Measurements from ENCODE around the gene GSG1L. TPM values are rescaled to one million over a fixed set of nuclear protein-coding genes. Genes with fewer than 3 reads are reported as not detected.

Gene GSG1L
- total and polyA plus RNA-seq, 2 experiments from 2014 or later, result not detected

GRCh38 chr16:27791404-27791719 is 272.2 kb downstream of the GSG1L start:
- no peaks in the 10 kb centered on the region for H3K9me3 ChIP-seq (ENCODE audit: low read depth)
- no peak for TF ChIP-seq EZH2 (IDR thresholded peaks at IDR 0.05; ENCODE audit: borderline replicate concordance)
- no peak for TF ChIP-seq EZH2phosphoT487 (IDR thresholded peaks at IDR 0.05; ENCODE audit: low read depth, severe bottlenecking, unreplicated experiment)
- WGBS (ENCODE audit: low lambda C conversion rate, missing lambda C conversion rate), result 88% methylated on average over 6 of the region's 6 CpGs

GRCh38 chr16:27790546-27791403 is 272.7 kb downstream of the GSG1L start:
- H3K9me2 ChIP-seq (replicated peaks; ENCODE audit: insufficient read depth), result no peaks in the 10 kb centered on the region
- no peaks in the 10 kb centered on the region for H3K9me3 ChIP-seq (ENCODE audit: low read depth)
- TF ChIP-seq EZH2phosphoT487 (IDR thresholded peaks at IDR 0.05; ENCODE audit: low read depth, severe bottlenecking, unreplicated experiment), result no peak
- TF ChIP-seq EZH2 (IDR thresholded peaks at IDR 0.05; ENCODE audit: borderline replicate concordance), result no peak
- no peak for TF ChIP-seq CTCF (IDR thresholded peaks at IDR 0.05; ENCODE audit: poor library complexity)
- H3K27ac ChIP-seq, result no peak overlapping the region
- no peaks in the 10 kb centered on the region for H3K27me3 ChIP-seq
- no peaks in the 10 kb centered on the region for H3K36me3 ChIP-seq (replicated peaks; ENCODE audit: insufficient read depth, low read depth)
- H3K4me1 ChIP-seq (ENCODE audit: insufficient read depth), result no peaks in the 10 kb centered on the region
- 86% methylated on average over 12 of the region's 12 CpGs for WGBS (ENCODE audit: low lambda C conversion rate, missing lambda C conversion rate)
- DNase-seq (ENCODE audit: low spot score), result no peak
- no peak overlapping the region for H3K4me3 ChIP-seq
- no peak overlapping the region for H3K4me2 ChIP-seq
- H2AFZ ChIP-seq, result no peak overlapping the region
- H3K79me2 ChIP-seq, result no peaks in the 10 kb centered on the region
- no peaks in the 10 kb centered on the region for H4K20me1 ChIP-seq (ENCODE audit: insufficient read depth, poor library complexity, severe bottlenecking)

More at GRCh38 chr16:27791404-27791719, 272.2 kb downstream of the GSG1L start:
- Histone ChIP-seq H3K4me2 (no peak overlapping the region), H4K20me1 (ENCODE audit: insufficient read depth, poor library complexity, severe bottlenecking) (no peaks in the 10 kb centered on the region), H3K4me3 (no peak overlapping the region), H2AFZ (no peak overlapping the region), H3K27me3 (no peaks in the 10 kb centered on the region), H3K4me1 (ENCODE audit: insufficient read depth) (no peaks in the 10 kb centered on the region), H3K79me2 (no peaks in the 10 kb centered on the region), H3K36me3 (replicated peaks; ENCODE audit: insufficient read depth, low read depth) (no peaks in the 10 kb centered on the region), H3K27ac (no peak overlapping the region), H3K9me2 (replicated peaks; ENCODE audit: insufficient read depth) (no peaks in the 10 kb centered on the region)
- no peak for DNase-seq (ENCODE audit: low spot score)

GRCh38 chr16:27789595-27790241 is 273.8 kb downstream of the GSG1L start:
- Histone ChIP-seq H3K27ac (no peak overlapping the region), H3K36me3 (replicated peaks; ENCODE audit: insufficient read depth, low read depth) (no peaks in the 10 kb centered on the region), H4K20me1 (ENCODE audit: insufficient read depth, poor library complexity, severe bottlenecking) (no peaks in the 10 kb centered on the region), H3K9me3 (ENCODE audit: low read depth) (no peaks in the 10 kb centered on the region), H3K4me2 (no peak overlapping the region), H3K9me2 (replicated peaks; ENCODE audit: insufficient read depth) (no peaks in the 10 kb centered on the region), H3K27me3 (no peaks in the 10 kb centered on the region), H3K79me2 (no peaks in the 10 kb centered on the region), H2AFZ (no peak overlapping the region), H3K4me1 (ENCODE audit: insufficient read depth) (no peaks in the 10 kb centered on the region), H3K4me3 (no peak overlapping the region)
- DNase-seq (ENCODE audit: low spot score), result no peak
- WGBS (ENCODE audit: low lambda C conversion rate, missing lambda C conversion rate), result 68% methylated on average over 2 of the region's 2 CpGs
- TF ChIP-seq CTCF (IDR thresholded peaks at IDR 0.05; ENCODE audit: poor library complexity) (no peak), EZH2phosphoT487 (IDR thresholded peaks at IDR 0.05; ENCODE audit: low read depth, severe bottlenecking, unreplicated experiment) (no peak), EZH2 (IDR thresholded peaks at IDR 0.05; ENCODE audit: borderline replicate concordance) (no peak)

GRCh38 chr16:27789150-27789549 is 274.4 kb downstream of the GSG1L start:
- Histone ChIP-seq H3K4me2 (no peak overlapping the region), H2AFZ (no peak overlapping the region), H4K20me1 (ENCODE audit: insufficient read depth, poor library complexity, severe bottlenecking) (no peaks in the 10 kb centered on the region), H3K79me2 (no peaks in the 10 kb centered on the region), H3K4me3 (no peak overlapping the region), H3K27me3 (no peaks in the 10 kb centered on the region), H3K9me3 (ENCODE audit: low read depth) (no peaks in the 10 kb centered on the region), H3K4me1 (ENCODE audit: insufficient read depth) (no peaks in the 10 kb centered on the region), H3K36me3 (replicated peaks; ENCODE audit: insufficient read depth, low read depth) (no peaks in the 10 kb centered on the region), H3K9me2 (replicated peaks; ENCODE audit: insufficient read depth) (no peaks in the 10 kb centered on the region), H3K27ac (no peak overlapping the region)
- WGBS (ENCODE audit: low lambda C conversion rate, missing lambda C conversion rate), result 100% methylated on average over 1 of the region's 1 CpG
- DNase-seq (ENCODE audit: low spot score), result no peak
- no peak for TF ChIP-seq CTCF (IDR thresholded peaks at IDR 0.05; ENCODE audit: poor library complexity)
- no peak for TF ChIP-seq EZH2phosphoT487 (IDR thresholded peaks at IDR 0.05; ENCODE audit: low read depth, severe bottlenecking, unreplicated experiment)
- no peak for TF ChIP-seq EZH2 (IDR thresholded peaks at IDR 0.05; ENCODE audit: borderline replicate concordance)
